LNCaP clone FGC (cell line): ENCODE measurements around the gene CEBPB.

Source experiments
- DNase-seq: peaks from one replicate; pipeline ENCODE4 v3.0.0-alpha.2; 2011; ENCODE audit warnings: low read depth
- H3K4me3 ChIP-seq: 2 replicates; pipeline ENCODE4 v1.5.1; 2011; ENCODE audit warnings: mild to moderate bottlenecking, low read depth, low read length, control low read depth
- CTCF ChIP-seq: IDR thresholded peaks from 2 replicates; pipeline ENCODE4 v1.5.1; 2012; ENCODE audit warnings: mild to moderate bottlenecking; ENCODE audit not compliant: control insufficient read depth, insufficient read depth; ENCODE audit errors: extremely low read depth

CEBPB gene

GRCh38 chr20:50146214-50146613 lies 44.4 kb upstream of the CEBPB start:
- no peak overlapping the region for H3K4me3 ChIP-seq
- DNase-seq: no peak
- no peak for TF ChIP-seq CTCF

DNA sequence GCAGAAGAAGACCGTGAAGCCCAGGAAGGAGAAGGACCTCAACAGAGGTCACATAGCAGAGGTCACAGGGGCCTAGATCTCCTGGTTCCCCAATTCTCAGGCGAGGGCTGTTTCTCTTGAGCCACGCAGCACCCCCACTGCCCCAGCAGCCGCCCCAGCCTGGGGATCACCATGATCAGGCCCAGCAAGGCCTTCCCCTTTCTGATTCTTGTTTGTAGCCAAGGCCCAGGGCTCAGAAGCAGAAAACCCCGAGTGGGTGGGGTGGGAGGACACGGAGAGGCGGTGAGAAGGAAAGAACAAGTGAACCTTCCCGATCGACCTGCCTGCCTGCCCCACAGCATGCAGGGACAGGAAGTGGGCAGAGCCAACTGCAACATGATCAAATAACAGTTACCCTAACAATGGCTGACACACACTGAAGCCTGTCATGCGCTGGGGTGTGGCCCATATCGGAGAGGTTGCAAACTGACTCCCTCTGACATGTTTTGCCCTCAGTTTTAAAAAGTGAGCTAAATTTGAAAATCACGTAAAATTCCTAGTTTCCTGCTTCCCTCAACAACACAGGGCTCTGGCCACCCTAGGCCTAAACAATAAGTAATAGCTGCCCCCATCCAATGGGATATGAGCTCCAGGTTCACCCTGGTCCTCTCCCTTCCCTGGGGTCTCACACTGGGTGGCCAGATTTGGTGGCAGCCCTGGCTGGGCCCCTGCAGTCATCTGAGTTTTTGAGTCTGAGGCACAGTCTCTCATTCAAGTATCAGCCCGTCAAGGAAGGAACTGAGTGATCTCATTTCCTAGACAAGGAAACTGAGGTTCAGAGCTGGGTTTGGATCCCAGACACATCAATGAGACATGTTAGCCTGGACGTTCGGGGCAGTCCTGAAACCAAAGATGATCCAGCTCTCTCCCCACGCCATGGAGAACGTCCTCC lies 43.6 kb upstream of the CEBPB start:
- TF ChIP-seq CTCF: no peak
- no peak overlapping the region for H3K4me3 ChIP-seq

GRCh38 chr20:50149481-50150254 lies 41.0 kb upstream of the CEBPB start:
- no peak for DNase-seq
- TF ChIP-seq CTCF: no peak
- no peak overlapping the region for H3K4me3 ChIP-seq

More for the DNA sequence above, 43.6 kb upstream of the CEBPB start:
- no peak for DNase-seq

GRCh38 chr20:50151034-50151743 lies 39.4 kb upstream of the CEBPB start:
- peak; percentile 74 for DNase-seq
- TF ChIP-seq CTCF: no peak
- H3K4me3 ChIP-seq: peak overlapping the region; percentile 37

GRCh38 chr20:50152394-50153152 lies 38.1 kb upstream of the CEBPB start:
- no peak for DNase-seq

More at GRCh38 chr20:50152394-50153152, 38.1 kb upstream of the CEBPB start:
- TF ChIP-seq CTCF: peak; percentile 22; the same call in 1 of the 2 replicates
- H3K4me3 ChIP-seq: peak overlapping the region; percentile 95
